PFSK-1 (cell line): ENCODE measurements around the gene MTMR2.

Source experiments
- FOXP2 ChIP-seq: optimal IDR thresholded peaks from 2 replicates; pipeline ENCODE3; 2011; ENCODE audit warnings: borderline replicate concordance, control low read depth, inconsistent platforms; ENCODE audit not compliant: insufficient read depth; ENCODE audit errors: extremely low read length, extremely low read depth
- POLR2AphosphoS5 ChIP-seq: IDR thresholded peaks from 2 replicates; pipeline ENCODE4 v1.6.1; 2012; ENCODE audit warnings: low read depth, mild to moderate bottlenecking, control low read depth, low read length, moderate library complexity
- TAF1 ChIP-seq: IDR thresholded peaks from 2 replicates; pipeline ENCODE4 v1.6.1; 2012; ENCODE audit warnings: low read length, control low read depth, borderline replicate concordance; ENCODE audit not compliant: insufficient read depth
- TF ChIP-seq, protein P1 (sequence below), 2 experiments: IDR thresholded peaks; 2 replicates each; pipeline versions ENCODE4 v1.6.1 to v1.8.0; 2011 to 2012; ENCODE audit warnings: low read depth in 2 of 2, low read length in 2 of 2, control low read depth in 1 of 2, inconsistent platforms in 1 of 2, mild to moderate bottlenecking in 1 of 2, moderate library complexity in 1 of 2; ENCODE audit not compliant: insufficient read depth in 1 of 2

DNA sequence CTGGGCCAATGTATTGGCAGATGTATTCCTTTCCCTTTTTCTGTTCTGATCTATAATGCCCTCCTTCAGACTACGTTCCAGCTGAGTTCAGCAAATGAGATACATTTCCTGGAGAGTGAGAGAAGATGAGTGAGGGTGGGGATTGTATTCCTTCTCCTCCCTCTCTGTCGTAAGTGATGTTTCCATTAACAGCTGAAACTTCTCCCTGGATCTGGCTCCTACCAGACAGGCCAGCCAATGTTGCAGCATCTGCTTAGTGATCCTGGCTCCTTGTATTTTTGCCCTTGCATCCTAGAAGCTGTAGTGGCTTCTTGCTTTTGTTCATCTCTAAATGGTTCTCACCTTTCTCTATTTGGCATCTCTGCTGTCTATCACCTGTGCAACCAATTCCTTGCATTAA is 48.2 kb upstream of the MTMR2 start:
- TF ChIP-seq, protein P1, sequence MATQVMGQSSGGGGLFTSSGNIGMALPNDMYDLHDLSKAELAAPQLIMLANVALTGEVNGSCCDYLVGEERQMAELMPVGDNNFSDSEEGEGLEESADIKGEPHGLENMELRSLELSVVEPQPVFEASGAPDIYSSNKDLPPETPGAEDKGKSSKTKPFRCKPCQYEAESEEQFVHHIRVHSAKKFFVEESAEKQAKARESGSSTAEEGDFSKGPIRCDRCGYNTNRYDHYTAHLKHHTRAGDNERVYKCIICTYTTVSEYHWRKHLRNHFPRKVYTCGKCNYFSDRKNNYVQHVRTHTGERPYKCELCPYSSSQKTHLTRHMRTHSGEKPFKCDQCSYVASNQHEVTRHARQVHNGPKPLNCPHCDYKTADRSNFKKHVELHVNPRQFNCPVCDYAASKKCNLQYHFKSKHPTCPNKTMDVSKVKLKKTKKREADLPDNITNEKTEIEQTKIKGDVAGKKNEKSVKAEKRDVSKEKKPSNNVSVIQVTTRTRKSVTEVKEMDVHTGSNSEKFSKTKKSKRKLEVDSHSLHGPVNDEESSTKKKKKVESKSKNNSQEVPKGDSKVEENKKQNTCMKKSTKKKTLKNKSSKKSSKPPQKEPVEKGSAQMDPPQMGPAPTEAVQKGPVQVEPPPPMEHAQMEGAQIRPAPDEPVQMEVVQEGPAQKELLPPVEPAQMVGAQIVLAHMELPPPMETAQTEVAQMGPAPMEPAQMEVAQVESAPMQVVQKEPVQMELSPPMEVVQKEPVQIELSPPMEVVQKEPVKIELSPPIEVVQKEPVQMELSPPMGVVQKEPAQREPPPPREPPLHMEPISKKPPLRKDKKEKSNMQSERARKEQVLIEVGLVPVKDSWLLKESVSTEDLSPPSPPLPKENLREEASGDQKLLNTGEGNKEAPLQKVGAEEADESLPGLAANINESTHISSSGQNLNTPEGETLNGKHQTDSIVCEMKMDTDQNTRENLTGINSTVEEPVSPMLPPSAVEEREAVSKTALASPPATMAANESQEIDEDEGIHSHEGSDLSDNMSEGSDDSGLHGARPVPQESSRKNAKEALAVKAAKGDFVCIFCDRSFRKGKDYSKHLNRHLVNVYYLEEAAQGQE (IDR thresholded peaks at IDR 0.05; ENCODE audit: insufficient read depth in 1 of 2, low read depth in 2 of 2, low read length in 2 of 2) = no peak
- no peak for TF ChIP-seq TAF1
- TF ChIP-seq FOXP2 = no peak
- no peak for TF ChIP-seq POLR2AphosphoS5
